Measurements from ENCODE around the gene CMIP.
"Not testable (repeated sequence)": the region's sequence is repeated elsewhere in the genome, so short reads cannot be mapped to it uniquely, and the experiment has no call there.

Gene CMIP

GRCh38 chr16:81571592-81572385 lies 127.2 kb downstream of the CMIP start:
- no peak for DNase-seq

- DNase-seq, result no peak
Observed at GRCh38 chr16:81572386-81573144, 128.0 kb downstream of the CMIP start.

DNA sequence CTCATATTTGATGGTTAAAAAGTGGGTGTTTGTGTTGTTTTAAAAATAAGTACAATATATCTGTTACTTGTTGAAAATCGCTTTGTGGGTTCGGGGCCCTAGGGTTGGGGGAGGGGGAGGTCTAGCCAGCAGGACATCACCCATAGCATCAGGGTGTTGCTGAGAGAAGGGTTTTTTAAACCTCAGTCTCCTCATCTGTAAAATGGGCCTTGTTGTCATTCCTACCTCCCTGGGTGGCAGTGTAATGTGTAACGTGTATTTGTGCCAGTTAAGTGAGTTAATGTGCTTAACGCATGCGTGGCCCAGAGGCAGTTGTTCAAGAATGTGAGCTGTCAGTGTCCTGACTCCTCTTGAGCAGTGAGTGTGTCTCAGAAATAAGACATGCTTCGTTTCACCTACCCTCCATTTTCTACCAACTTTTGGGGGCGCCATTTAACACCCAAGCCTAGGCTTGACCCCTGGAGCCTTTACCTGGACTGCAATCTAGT lies 129.0 kb downstream of the CMIP start:
- DNase-seq, result no peak

- DNase-seq, result no peak
Observed at GRCh38 chr16:81574168-81574567, 129.6 kb downstream of the CMIP start.

DNA sequence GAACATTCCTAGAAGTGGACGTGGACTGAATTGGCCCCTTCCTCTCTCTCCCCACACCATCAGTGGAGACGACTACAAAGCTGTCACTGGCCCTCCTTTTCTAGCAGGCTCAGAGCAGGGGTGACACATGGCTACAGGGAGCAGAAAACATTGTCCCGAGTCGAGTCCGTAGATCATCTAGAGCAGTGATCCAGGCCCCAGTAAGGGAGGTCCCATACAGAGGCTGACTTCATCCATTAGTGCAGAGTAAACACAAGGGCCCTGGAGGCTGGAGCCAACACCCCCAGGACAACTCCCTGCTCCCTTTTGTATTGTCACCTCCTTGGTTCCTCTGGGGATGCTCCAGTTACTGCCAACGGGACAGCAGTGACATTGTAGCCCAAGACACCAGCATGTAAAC lies 130.7 kb downstream of the CMIP start:
- DNase-seq, result no peak

DNA sequence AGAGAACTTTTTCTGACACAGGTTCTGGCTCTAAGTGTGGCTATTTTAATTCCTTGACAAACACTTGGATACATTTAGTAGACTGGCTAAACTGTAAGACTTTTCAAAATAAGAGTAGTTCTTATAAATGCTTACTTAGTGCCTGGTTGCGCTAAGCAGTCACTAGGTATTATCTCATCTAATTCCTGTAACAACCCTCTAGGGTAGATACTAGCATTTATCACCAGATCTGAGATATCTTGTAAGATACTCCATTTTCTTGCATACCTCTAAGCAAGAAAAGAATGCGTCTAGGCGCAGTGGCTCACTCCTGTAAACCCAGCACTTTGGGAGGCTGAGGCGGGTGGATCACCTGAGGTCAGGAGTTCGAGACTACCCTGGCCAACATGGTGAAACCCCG lies 131.2 kb downstream of the CMIP start:
- DNase-seq, result no peak

GRCh38 chr16:81576696-81577095 lies 132.1 kb downstream of the CMIP start:
- no peak for DNase-seq

DNA sequence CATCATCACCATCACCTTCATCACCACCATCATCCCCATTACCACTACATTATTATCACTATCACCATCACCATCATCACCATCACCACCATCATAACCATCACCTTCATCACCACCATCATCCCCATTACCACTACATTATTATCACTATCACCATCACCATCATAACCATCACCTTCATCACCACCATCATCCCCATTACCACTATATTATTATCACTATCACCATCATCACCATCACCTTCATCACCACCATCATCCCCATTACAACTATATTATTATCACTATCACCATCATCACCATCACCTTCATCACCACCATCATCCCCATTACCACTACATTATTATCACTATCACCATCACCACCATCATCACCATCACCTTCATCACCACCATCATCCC lies 132.7 kb downstream of the CMIP start:
- not testable (repeated sequence) for DNase-seq

- no peak for DNase-seq
Observed at GRCh38 chr16:81578076-81578475, 133.5 kb downstream of the CMIP start.

DNA sequence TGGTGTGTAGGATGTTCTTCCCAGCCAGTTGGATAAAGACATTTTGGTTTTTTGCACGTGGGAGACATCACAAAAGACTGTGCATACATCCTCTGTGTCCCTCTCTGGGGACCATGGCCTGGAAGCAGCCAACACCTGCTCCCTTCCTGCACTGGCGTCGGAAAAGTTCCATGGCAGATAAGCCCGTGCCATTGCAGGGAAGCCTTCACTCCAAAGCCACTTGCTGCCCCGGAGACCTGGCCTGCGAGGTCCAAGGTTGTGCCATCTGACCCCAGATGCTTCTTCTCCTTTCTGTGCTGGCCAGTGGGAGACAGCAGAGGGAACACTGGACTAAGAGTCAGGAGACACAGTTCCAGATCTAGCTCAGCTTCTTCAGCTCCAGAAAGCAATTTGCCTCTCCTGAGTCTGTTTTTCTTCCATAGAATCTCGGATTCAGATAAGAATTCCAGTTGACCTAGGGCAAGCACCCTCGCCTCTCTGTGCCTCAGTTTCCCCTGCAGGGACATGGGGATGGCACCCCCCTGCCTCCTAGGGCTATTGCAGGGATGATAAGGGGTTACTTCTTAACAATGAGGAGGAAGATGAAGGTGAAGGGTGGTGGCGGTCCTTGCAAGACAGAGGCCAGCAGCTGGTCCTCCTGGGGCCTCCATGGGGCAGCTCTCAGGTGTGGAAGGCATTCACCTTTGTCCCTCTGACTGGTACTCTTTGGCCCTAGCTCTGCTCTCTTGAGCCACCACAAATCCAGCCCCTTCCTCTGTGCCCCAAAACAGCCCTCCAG lies 134.2 kb downstream of the CMIP start:
- DNase-seq, result no peak

- no peak for DNase-seq
Observed at GRCh38 chr16:81581107-81581506, 136.5 kb downstream of the CMIP start.

GRCh38 chr16:81582655-81583441 lies 138.2 kb downstream of the CMIP start:
- DNase-seq, result no peak

DNA sequence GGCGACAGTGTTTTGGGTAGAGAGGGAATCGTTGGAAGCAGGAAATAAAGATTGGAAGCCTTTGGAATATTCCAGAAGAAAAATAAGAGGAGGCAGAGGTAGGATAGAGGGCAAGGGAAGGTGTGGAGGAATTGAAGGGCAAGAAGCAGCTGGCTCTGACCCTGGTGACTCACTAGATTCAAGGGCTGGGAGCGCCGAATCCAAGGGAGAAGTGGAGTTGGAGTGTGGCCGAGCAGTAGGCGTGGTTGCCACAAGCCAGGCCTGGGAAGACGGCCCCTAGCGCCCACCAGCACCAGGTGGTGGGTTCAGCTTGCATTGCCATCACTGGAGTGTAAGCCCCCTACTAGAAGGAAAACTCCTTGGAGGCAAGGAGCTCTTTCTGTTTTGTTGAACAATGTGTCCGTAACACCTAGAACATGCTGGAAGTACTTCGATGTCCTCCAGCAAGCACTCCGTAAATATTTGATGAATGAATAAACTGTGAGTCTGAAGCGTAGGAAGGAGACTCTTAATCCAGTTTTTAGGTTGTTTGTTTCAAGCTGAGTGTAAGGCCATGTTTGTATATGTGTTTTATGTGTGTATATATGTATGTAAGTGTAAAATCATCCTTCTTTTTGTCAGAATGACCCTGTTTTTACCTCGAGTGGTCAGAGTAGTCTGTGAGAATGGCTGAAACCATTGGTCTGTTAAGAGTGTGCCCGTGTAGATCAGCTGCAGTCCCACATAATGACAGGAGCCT lies 139.5 kb downstream of the CMIP start:
- DNase-seq, result no peak

DNA sequence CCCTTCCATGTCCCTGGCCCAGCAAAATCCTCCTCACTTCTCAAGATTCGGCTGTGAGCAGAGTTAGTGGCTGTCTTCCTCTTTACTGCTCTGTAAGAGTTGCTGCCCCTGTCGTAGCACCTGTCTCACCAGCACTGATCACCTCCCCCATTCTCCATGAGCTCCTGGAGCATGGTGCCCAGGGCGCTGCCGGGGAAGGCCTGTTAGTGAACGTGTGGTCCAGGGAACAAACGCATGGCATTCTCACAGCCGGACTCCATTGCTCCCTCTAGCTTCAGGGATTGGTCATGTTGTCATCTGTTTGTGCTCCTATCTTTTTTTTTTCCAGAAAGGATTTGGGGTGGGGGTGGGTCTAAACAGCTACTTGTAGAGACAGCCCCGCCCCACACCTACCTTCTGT lies 141.2 kb downstream of the CMIP start:
- no peak for DNase-seq

DNA sequence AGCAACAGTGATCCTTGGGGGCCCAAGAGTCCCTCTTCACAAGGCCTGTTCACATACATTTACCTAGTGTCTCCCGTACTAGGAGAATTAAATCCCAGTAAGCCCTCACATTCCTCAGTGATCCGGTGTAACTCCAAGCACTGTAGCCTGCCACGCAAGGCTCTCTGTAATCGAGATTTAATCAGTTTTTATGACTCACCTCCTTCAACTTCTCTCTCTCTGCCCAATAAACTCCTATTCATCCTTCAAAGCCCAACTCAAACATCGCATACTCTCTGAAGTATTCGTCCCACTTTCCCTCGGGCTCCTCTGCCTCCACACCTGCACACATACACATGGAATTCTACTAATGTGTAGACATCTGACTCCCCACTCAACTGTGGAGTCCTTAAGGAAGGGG lies 141.8 kb downstream of the CMIP start:
- no peak for DNase-seq

GRCh38 chr16:81586977-81587625 lies 142.5 kb downstream of the CMIP start:
- DNase-seq, result no peak

DNA sequence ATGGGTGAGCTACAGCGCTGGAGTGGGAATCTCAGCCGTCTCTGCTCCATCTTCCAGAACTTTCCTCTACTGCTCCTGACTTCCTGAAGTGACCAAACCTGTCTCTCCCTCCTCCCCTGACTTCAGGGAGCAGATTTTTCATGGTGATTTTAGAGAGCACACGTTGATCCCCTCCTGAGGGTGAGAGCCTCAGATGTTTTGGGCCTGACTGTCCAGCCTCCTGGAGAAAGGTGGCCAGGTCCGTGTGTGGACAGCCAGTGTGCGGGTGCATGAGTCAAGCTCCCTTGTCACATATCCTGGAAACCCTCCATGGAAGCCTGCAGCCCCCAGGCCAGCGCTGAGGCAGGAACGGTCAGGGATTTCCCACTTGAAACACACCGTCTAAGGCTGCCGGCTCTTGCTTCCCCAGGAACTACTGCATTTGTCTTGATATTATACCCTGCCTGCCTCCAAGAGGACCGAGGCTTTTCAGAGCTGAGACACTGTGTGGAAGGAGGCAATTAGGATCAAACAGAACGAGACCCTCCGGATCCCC lies 143.1 kb downstream of the CMIP start:
- DNase-seq, result no peak

DNA sequence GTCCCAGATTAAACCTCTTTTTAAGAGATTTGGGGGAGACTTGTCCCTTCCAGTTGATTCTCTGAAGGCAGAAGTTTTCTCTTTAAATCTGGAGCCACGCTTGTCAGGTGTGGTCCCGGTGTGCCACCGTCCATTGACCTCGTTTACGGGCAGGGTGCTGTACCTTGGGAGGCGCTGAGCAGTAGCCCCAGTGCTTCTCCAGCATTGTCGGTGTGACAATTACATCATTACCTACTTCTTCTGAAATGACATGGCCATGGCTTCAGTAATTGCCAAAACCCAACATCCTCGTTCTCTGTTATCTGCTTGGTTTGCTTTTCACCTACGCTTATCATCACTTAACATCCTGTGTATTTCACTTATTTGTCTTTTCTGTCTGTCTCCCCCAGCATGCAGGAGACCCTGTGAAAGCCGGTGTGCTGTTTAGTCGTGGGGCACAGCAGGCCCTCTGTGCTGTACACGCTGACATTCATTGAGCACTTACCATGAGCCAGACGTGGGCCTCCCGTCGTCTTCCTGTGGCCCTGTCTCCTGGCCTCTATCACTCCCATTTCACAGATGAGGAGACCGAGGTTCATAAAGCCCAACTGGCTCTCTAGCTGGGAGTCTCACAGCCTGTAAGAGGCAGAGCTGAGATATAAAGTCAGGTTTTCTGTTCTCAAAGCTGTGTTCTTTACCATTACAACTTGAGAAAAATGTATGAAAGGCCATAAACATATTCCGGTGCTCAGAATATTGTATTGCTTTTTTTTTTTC lies 143.9 kb downstream of the CMIP start:
- DNase-seq, result no peak

DNA sequence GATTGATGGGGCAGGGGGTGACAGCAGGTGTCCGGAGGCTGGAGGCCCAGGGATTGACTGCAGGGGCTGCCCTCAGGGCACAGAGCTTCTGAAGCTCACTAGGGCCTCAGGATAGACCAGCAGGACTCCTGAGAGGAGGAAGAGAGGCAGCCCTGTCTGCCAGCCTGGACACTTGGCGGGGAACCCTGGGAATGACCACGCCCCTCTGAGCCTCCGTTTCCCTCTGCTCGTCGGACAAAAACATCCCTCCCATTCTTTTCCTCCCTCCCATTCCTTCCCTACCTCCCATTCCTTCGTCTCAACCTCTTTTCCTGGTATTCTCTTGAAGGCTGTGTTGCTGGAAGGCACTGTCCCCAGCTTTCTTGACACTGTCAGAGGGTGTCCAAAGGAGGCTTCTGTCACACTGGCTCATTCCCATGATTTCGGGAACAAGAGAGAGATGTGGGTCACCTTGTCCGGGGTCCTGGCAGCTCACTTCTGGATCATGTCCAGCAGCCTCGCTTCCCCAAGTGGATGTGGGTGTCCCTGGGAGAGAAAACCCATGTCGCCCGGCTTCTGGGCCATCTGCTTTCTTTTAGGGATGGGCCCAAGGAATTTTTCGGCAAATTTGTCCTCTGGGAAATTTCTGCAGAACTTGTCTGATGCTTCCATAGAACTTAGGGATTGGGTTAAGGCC lies 145.5 kb downstream of the CMIP start:
- DNase-seq, result no peak

All from right hindlimb (tissue), 1 donor.